ENCODE results near the gene STRADB.
A peak's percentile ranks its signal among the peaks of the same experiment; 100 is the strongest.
"Not testable (repeated sequence)": the region's sequence is repeated elsewhere in the genome, so short reads cannot be mapped to it uniquely, and the experiment has no call there.

STRADB gene

DNA sequence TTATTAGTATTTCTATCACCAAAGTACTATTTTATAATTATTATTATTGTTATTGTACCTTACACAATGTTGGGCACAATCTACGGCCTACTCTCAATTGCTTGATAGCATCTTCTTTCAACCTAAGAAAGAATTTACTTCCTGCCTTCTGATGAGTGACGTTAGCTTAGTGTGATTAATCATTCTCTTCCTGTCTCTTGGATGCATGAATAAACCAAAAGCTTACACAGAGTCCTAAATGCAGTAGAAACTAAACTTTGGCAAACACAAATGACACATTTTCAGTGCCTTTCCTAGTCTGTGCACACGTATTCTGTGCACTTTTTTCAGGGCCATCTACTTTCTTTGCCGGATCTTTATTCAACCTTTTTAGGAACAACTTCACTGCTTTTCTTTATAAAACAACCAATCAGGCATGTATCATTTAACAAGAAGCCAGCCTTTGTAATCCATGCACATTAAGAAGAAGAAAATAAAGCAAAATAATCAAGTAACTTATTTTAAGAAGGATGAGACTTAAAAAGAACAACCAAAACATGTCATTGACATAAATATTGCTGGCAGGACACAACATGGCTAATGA lies 19.4 kb upstream of the STRADB start:
- DNase-seq = no peak

DNA sequence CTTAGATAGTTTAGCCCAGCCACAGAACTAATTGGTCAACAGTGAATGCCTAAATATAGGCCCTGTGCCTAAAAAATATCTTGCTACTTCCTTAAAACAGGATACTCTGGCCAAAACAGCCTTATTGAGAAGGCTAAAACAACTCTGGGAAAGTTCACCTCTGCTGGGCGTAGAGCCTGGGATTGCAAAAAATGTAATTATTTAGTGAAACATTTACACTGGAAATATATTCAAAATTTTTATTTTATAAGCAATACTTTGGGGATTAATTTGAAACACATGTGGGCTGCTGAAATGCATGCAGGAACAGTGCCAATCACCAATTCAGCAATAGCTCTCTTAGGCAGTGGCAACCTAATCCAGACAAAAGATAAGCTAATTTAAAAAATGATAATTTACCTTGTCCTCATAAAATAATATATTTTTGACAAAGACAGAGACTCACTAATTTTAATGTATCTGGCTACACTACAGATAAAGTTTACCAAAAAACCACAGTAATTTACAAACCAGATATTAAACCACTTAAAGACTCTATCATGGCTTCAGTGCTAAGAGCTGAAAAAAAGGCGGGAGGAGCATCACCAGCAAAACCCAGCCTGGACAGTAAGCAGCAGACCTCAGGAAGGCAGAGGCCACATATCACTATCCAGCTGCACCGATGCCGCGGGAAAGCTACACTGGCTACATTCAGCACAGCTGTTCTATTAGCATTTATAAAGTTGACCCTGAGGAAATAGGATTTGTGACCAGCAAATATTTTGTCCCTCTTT lies 18.7 kb upstream of the STRADB start:
- no peak for DNase-seq

- peak; percentile 15 for DNase-seq
Measured at GRCh38 chr2:201433394-201433995, 18.0 kb upstream of the STRADB start.

DNA sequence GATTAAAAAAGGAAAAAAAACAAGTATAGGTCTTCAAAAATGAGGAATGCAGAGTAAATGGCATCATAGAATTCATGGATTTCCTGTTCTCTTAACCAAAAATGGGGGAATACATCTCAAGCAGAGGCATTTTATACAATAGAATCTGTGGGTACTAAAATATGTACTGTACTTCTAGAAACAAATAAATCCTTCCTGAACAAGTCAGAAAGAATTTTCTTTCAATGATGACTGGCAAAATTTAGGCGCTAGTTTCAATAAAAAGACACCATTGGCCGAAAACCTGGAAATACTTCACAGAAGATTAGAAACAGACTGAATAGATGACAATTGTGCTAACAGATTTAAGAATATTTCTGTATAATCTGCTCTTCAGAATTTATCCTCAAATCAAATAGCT lies 15.4 kb upstream of the STRADB start:
- DNase-seq = no peak

DNA sequence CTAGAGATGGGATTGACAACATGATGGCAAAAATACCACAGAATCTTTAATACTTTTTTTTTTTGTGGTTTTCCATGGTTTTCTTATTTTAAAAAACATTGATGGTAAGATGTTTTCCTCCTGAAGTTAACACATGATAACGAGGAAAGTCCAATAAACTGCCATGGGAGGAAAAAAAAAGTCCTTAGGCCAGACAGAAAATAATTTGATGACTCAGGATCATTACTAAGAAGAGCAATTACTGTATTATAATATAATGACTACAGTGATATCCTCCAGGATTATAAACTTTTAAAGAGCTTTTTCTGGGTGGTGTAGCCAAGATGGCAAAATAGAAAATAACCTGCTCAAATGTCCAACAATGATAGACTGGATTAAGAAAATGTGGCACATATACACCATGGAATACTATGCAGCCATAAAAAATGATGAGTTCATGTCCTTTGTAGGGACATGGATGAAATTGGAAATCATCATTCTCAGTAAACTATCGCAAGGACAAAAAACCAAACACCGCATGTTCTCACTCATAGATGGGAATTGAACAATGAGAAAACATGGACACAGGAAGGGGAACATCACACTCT lies 12.1 kb upstream of the STRADB start:
- DNase-seq = not testable (repeated sequence)

- DNase-seq = no peak
Measured at GRCh38 chr2:201440182-201440581, 11.4 kb upstream of the STRADB start.

GRCh38 chr2:201441409-201441808 lies 10.1 kb upstream of the STRADB start:
- DNase-seq = no peak

DNA sequence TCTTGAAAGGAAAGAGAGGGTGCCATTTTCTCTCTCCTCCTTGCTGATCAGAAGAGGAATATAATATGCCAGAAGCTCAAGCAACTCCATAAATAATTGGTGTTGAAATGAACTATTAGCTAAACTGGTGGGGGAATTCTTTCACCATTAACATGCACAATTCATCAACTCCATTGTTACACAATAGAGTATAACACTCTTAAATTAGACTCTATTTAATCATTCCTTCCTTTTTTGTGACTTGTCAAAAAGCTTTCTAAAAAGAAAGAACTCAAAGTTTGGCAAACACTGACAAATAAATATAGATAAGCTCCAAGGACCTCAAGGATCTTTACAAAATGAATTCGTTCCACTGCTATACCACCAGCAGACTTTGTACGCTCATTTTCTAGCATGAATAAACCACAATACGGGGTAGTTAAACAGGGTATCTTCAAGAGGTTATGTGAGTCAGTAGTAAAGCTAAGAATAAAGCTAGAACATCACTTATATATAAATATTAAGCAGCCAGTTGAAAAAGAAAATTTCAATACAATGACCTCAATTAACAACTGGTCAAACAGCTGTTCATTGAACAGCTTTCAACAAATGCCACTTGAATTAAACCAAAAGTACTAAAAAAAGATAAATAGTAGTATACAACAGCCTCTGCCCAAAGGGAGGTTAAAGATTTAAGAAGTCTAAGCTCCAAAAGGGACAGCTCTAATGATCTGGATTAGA lies 6.6 kb upstream of the STRADB start:
- DNase-seq = no peak

DNA sequence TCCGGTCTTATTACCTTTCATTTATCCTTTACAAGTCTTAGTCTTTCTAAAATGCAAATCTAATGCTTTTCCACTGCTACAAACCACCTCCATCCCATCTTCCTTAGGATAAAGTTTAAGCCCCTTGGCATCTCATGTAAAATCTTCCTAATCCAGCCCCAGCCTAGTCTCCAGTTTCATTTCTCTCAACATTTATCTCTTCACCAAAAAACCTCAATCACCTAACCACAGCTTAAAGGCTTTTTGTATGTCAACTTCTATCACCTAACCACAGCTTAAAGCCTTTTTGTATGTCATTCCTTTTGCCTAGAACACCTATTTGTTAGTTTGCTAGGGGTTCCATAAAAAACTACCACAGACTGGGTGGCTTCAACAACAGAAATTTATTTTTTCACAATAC lies 4.5 kb upstream of the STRADB start:
- no peak for DNase-seq

DNA sequence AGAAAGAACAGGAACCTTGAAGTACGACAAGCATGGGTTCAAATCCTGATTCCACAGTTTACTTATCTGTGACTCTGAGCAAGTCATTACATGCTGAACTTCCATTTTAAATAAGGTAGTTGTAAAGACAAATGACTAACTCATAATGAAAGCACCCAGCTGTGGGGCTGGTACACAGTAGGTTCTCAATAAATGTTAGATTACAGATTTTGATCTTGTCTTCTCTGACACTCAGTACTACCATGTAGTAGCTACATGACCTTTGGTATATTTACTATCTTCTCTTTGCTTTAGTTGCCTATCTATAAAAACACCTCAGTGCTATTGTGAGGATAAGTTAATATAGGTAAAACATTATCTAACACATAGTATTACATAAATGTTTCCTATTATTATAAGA lies 3.5 kb upstream of the STRADB start:
- no peak for DNase-seq

DNA sequence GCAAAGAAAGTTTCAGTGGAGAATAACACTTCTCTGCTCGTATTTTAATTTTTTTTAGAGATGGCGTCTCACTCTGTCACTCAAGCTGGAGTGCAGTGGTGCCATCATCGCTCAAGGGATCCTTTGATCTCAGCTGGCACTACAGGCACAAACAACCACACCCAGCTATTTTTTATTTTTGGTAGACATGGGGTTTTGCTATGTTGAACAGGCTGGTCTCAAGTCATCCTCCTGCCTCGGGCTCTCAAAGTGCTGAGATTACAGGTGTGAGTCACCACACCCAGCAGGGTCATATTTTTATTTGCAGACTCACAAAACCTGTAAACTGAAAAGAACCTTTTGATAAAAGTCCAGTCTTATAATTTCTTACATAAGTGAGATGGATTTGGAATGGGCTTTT lies 2.8 kb upstream of the STRADB start:
- peak; percentile 58 for DNase-seq

DNA sequence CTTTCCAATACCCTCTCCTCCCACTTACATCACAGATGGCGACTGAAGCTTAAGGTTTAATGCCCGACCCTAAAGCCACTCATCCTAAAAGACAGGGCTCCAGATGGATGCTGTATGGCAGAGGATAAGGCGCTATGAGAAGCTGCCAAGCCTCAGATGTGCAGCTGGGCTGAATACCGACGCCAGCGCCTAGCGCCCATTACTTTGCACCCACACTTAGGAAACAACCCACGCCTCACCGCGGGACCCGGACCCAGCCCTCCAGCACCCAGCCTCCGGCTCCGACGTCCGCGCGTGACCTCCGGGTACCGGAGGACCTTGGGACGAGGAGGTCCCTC lies 617 bp upstream of the STRADB start:
- DNase-seq = no peak

DNA sequence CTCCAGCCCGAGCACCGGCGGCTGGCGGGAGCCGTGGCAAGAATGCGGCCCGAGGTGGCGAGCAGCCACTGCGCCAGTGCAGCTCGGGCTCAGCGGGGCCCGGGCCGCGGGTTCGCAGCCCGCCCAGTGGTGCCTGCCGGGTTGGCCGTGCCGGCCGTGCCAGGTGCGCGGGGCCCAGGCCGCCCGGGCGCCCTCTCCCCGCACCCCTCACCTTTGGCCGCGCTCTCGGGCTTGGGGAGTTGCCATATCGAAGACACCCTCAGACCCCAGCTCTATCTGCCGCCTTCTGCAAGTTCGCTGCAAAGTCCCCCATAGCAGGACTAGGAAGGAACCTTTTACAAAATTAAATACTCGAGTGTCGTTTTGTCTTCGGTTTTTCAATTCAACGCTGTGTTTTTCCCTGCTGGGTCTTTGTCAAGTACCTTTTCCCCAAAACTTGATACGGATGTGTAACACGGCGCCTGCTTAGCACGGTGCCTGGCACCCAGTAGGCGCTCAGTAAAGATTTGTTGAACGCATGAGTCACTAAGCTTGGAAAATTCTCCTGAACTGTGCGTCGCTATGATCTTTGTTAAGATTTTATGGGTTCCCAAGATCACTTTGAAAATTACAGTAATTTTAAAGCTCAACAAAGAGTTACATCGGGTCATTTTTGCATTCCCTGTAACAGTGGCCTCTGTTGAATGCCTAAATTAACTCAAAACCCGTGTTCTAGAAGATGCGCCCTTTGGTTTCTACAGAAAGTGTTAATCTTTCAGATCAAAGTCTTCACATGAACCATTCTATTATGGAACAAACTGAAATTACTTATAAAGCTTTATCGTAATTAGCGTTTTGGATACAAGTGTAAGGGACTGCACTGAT lies 750 bp downstream of the STRADB start:
- DNase-seq = no peak

DNA sequence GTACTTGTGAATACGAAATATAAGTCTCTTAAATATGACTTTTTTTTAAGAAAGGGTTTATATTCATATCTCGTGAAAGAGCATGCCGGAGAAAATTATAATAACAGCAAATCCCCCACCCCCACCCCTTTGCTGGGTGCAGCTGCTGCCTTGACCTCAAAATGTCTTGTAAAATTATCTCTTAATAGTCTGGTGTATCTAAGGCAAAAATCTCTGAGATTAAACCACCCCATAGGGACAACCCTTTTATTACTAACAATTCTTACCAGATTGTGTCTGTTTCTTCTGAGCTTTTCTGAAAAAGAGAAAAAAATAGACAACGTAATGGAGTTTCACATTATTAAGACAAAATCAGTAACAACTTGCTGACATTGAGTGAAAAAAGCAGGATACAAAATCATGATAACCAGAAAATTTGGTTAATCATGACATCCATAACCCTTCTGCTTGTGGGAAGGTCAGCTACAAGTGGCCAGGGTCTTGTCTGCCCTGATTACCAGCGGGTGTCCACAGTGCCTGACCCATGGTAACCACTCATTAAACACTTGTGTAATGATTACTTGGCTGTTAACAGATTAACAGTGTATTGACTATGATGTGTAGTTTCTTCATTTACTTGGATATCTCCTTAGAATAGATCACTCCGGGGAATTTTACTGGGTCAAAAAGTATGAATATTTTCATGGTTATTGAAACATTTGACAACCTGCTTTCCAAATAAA lies 1.5 kb downstream of the STRADB start:
- no peak for DNase-seq

- no peak for DNase-seq
Measured at GRCh38 chr2:201458381-201458780, 6.8 kb downstream of the STRADB start.

- no peak for DNase-seq
Measured at GRCh38 chr2:201460532-201460931, 9.0 kb downstream of the STRADB start.

- DNase-seq = no peak
Measured at GRCh38 chr2:201464547-201464946, 13.0 kb downstream of the STRADB start.

DNA sequence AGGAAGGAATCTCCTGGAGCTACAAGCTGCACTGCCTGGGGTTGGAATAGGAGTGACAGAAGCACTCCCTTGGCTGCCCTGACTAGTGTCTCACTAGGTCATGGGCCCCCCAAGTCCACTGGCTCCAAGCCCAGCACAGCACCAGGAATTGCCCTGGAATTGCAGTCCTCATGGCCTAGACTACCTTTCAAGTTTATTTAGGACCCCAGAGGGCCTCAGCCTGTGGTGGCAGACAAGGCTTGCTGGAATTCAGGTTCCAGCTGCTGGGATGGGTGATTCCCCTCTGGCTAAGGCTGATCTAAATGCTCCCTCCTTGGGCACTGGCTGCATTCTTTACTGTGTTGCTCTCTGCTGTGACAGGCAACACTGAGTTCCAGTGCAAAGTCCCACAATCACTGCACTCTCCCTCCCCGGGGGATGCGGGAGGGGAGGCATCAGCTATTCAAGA lies 14.0 kb downstream of the STRADB start:
- no peak for DNase-seq

DNA sequence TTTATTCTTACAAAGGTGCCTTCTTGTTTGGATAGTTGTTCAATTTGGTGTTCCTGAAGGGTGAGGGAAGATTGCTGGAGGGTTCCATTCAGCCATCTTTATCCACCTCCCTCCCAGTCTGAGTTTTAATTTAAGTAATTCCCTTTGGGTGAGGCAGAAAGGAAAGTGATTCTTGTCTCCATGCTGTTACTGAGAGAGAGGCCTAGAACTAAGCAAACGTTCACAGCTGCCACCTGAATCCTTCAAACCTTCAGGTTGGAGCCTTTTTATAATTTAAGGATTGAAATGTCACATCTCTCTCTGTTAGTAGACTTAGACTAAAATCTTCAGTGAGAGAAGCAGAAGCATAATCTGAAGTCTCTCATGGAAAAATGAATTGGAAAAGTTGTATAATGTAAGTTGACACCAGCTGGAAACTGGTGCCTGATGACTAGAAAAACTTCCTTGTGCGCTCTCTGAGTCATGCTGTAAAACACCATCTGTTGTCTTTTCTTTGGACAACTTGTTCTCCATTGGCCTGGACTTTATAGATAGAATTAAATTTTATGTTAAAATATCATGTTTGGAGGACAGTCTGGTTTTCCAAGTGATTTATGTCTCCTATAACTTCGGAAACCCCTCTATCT lies 14.6 kb downstream of the STRADB start:
- no peak for DNase-seq

GRCh38 chr2:201467666-201468065 lies 16.1 kb downstream of the STRADB start:
- DNase-seq = no peak
